ENCODE results near the gene DNAL1.
A peak's percentile ranks its signal among the peaks of the same experiment; 100 is the strongest.

DNAL1 gene

DNA sequence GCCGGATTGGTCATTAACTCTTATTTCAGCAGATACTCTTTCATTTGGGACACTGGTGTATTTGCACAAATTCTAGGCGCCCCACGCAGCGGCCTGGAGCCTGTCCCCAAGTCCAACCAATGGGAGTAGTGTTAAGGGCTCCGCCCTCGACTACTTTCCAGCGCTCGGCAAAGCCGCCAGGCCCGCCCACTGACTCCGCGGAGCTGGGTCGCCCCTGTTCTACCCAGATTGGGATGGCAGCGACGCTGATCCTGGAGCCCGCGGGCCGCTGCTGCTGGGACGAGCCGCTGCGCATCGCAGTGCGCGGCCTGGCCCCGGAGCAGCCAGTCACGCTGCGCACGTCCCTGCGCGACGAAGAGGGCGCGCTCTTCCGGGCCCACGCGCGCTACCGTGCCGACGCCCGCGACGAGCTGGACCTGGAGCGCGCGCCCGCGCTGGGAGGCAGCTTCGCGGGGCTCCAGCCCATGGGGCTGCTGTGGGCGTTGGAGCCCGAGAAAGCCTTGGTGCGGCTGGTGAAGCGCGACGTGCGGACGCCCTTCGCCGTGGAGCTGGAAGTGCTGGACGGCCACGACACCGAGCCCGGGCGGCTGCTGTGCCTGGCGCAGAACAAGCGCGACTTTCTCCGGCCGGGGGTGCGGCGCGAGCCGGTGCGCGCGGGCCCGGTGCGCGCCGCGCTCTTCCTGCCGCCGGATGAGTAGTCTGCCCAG lies 32.3 kb upstream of the DNAL1 start, which contains the start of gene ACOT6:
ACOT6 (plus strand) TSS at position 179 of the 707 bp plus-strand sequence; CDS start at position 234, 55 bp downstream.
- DNase-seq (ENCODE audit: low read depth in 2 of 2): peak; percentile 74
- H3K4me3 ChIP-seq (replicated peaks in 1 of 2; ENCODE audit: low read depth in 2 of 2, low read length in 2 of 2): peak within 1 kb of the TSS; percentile 53 to 63
- TF ChIP-seq, protein P1, sequence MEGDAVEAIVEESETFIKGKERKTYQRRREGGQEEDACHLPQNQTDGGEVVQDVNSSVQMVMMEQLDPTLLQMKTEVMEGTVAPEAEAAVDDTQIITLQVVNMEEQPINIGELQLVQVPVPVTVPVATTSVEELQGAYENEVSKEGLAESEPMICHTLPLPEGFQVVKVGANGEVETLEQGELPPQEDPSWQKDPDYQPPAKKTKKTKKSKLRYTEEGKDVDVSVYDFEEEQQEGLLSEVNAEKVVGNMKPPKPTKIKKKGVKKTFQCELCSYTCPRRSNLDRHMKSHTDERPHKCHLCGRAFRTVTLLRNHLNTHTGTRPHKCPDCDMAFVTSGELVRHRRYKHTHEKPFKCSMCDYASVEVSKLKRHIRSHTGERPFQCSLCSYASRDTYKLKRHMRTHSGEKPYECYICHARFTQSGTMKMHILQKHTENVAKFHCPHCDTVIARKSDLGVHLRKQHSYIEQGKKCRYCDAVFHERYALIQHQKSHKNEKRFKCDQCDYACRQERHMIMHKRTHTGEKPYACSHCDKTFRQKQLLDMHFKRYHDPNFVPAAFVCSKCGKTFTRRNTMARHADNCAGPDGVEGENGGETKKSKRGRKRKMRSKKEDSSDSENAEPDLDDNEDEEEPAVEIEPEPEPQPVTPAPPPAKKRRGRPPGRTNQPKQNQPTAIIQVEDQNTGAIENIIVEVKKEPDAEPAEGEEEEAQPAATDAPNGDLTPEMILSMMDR (IDR thresholded peaks at IDR 0.05; ENCODE audit: low read depth, low read length): no peak

DNA sequence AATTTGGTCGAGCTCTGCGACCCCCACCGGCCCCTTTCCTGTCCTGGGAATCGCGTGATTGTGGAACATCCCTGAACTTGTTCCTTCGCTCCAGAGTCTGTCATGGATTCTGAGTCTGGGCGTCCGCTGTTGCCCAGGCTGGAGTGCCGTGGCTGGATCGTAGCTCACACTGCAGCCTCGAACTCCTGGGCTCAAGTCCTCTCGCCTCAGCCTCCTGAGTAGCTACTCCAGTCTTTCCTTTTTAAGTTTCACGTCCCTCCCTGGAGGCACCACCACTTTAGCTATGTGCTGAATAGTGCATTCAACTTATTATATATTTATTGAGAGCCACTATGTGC lies 31.8 kb upstream of the DNAL1 start:
- H3K4me3 ChIP-seq (replicated peaks in 1 of 2; ENCODE audit: low read depth in 2 of 2, low read length in 2 of 2): peak overlapping the region; percentile 53 to 63
- DNase-seq (ENCODE audit: low read depth in 2 of 2): no peak
- TF ChIP-seq, protein P1 (IDR thresholded peaks at IDR 0.05; ENCODE audit: low read depth, low read length): no peak

DNA sequence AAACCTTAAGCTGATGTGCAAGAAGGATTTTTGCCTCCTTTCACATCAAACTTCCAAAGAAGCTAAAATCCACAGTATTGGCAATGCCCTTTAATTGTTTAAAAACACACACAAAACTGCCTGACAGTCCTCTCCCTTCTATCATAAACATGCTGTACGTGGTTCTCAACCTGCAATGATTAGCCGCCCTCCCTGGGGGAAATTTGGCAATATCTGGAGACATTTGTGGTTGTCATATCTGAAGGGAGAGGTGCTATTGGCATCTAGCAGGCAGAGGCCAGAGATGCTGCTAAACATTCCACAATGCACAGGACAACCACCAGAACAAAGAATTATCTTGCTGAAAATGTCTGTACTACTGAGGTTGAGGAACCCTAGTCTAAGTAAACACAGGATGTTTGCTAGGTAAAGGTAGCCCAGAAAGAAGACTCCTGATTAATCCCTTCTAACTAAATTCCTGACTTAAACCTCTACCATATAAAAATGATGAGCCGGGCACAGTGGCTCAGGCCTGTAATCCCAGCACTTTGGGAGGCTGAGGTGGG lies 31.3 kb upstream of the DNAL1 start:
- TF ChIP-seq, protein P1 (IDR thresholded peaks at IDR 0.05; ENCODE audit: low read depth, low read length): no peak
- no peak for DNase-seq (ENCODE audit: low read depth in 2 of 2)
- H3K4me3 ChIP-seq (replicated peaks in 1 of 2; ENCODE audit: low read depth in 2 of 2, low read length in 2 of 2): peak overlapping the region in 1 of 2 donors; percentile 63

DNA sequence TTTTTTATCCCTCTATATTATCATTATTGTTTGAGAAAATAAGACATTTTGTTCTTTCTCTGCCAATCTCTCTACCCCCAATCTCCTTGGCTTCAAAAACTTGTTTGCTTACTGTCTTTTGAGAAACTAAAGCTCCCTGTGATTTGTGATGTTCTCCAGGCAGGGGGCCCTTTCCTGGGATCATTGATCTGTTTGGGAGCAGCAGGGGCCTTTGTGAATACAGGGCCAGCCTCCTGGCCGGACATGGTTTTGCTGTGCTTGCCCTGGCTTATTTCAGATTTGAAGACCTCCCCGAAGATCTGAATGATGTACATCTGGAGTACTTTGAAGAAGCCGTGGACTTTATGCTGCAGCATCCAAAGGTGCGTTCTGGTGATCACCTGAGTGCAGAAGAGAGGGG lies 28.0 kb upstream of the DNAL1 start:
- H3K4me3 ChIP-seq (replicated peaks in 1 of 2; ENCODE audit: low read depth in 2 of 2, low read length in 2 of 2): no peak overlapping the region
- TF ChIP-seq, protein P1 (IDR thresholded peaks at IDR 0.05; ENCODE audit: low read depth, low read length): no peak
- DNase-seq (ENCODE audit: low read depth in 2 of 2): no peak

DNA sequence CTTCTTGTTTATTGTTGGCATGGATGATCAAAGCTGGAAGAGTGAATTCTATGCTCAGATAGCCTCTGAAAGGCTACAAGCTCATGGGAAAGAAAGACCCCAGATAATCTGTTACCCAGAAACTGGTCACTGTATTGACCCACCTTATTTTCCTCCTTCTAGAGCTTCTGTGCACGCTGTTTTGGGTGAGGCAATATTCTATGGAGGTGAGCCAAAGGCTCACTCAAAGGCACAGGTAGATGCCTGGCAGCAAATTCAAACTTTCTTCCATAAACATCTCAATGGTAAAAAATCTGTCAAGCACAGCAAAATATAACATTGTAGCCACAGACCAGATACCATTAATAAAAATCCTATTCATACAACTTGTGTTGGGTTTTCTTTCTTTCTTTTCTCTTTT lies 25.3 kb upstream of the DNAL1 start:
- TF ChIP-seq, protein P1 (IDR thresholded peaks at IDR 0.05; ENCODE audit: low read depth, low read length): no peak
- H3K4me3 ChIP-seq (replicated peaks in 1 of 2; ENCODE audit: low read depth in 2 of 2, low read length in 2 of 2): no peak overlapping the region
- no peak for DNase-seq (ENCODE audit: low read depth in 2 of 2)

DNA sequence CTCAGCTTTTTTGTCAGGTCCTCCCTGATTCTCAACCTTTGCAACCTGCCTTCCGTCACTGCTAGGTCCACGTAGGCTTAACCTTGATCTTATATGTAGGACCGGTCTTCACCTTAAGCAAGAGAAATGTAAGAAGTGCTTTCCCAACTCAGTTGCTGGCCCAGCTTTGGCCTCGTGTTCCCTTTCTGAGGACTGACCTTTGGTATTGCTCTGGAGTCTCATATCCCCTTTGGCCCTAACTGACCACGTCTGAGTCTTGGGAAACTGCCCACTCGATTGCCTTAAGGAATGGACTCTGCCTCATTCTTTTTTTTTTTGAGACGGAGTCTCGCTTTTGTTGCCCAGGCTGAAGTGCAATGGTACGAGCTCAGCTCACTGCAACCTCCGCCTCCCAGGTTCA lies 24.5 kb upstream of the DNAL1 start:
- no peak for DNase-seq (ENCODE audit: low read depth in 2 of 2)
- H3K4me3 ChIP-seq (replicated peaks in 1 of 2; ENCODE audit: low read depth in 2 of 2, low read length in 2 of 2): no peak overlapping the region
- TF ChIP-seq, protein P1 (IDR thresholded peaks at IDR 0.05; ENCODE audit: low read depth, low read length): no peak

Measured in cardiac fibroblast (primary cell).